SU-DHL-6 (cell line): Measurements from ENCODE around the gene VSTM2L.

ENCODE experiments used
- H2AFZ ChIP-seq: fragments of 200-600 bp; sonication (generic); 2 replicates; pipeline ENCODE4 v1.6.1; 2014; ENCODE audit warnings: low read depth, mild to moderate bottlenecking, moderate library complexity, mixed read lengths, antibody characterized with exemption, low read length; ENCODE audit not compliant: severe bottlenecking
- H3F3A ChIP-seq: fragments of 200-600 bp; shearing (Covaris generic); 2 replicates; pipeline ENCODE4 v1.6.0; 2016; ENCODE audit warnings: antibody characterized with exemption, mild to moderate bottlenecking; ENCODE audit not compliant: insufficient read depth
- H3K27ac ChIP-seq: fragments of 200-600 bp; sonication (generic); 2 replicates; pipeline ENCODE4 v1.5.1; 2016; ENCODE audit warnings: low read depth, mild to moderate bottlenecking, low read length, moderate library complexity, mixed read lengths
- H3K27me3 ChIP-seq: fragments of 200-600 bp; sonication (generic), shearing (Covaris generic); 2 replicates; pipeline ENCODE4 v1.6.0; 2014; ENCODE audit warnings: mild to moderate bottlenecking, low read length
- H3K36me3 ChIP-seq: fragments of 200-600 bp; sonication (generic); 2 replicates; pipeline ENCODE4 v1.6.1; 2014; ENCODE audit warnings: mild to moderate bottlenecking, low read length, mixed read lengths
- H3K4me2 ChIP-seq: fragments of 300-600, 200-600 bp; shearing (Covaris generic), sonication (generic); 2 replicates; pipeline ENCODE4 v1.6.0; 2014; ENCODE audit warnings: low read length, low read depth, mild to moderate bottlenecking; ENCODE audit not compliant: poor library complexity, severe bottlenecking
- H3K4me3 ChIP-seq: fragments of 200-600 bp; sonication (generic); 2 replicates; pipeline ENCODE4 v1.5.1; 2014; ENCODE audit warnings: antibody characterized with exemption, low read length, mild to moderate bottlenecking, mixed read lengths; ENCODE audit not compliant: insufficient read depth, poor library complexity, severe bottlenecking
- H3K79me2 ChIP-seq: fragments of 200-600 bp; sonication (generic); 2 replicates; pipeline ENCODE4 v1.6.1; 2014; ENCODE audit warnings: mild to moderate bottlenecking, low read length, moderate library complexity; ENCODE audit not compliant: insufficient read depth
- H3K9ac ChIP-seq: fragments of 200-600 bp; sonication (generic); 2 replicates; pipeline ENCODE4 v1.7.0; 2014; ENCODE audit warnings: mild to moderate bottlenecking, low read length
- H3K9me2 ChIP-seq: fragments of 200-600 bp; sonication (generic); replicated peaks from 2 replicates; pipeline ENCODE4 v1.6.1; 2014; ENCODE audit warnings: low read length; ENCODE audit not compliant: insufficient read depth
- H3K9me3 ChIP-seq: fragments of 200-600 bp; sonication (generic); 2 replicates; pipeline ENCODE4 v1.6.1; 2014; ENCODE audit warnings: low read length, mixed read lengths; ENCODE audit not compliant: insufficient read depth
- H4K20me1 ChIP-seq: fragments of 200-600 bp; sonication (generic); 2 replicates; pipeline ENCODE4 v1.6.1; 2014; ENCODE audit warnings: low read depth, mild to moderate bottlenecking, antibody characterized with exemption, low read length, moderate library complexity, mixed read lengths
- EZH2phosphoT487 ChIP-seq: fragments of 200-600 bp; sonication (generic), shearing (Covaris generic); conservative IDR thresholded peaks from 2 replicates; pipeline ENCODE4 v1.6.1; 2018; ENCODE audit warnings: mild to moderate bottlenecking, antibody characterized with exemption, low read length, moderate library complexity, mixed read lengths
- TF ChIP-seq, protein P1 (sequence below): fragments of 200-600 bp; sonication (generic); IDR thresholded peaks from one replicate; pipeline ENCODE4 v1.5.1; 2017; ENCODE audit warnings: antibody characterized with exemption, mild to moderate bottlenecking, low read length, moderate library complexity; ENCODE audit not compliant: insufficient read depth, poor library complexity, severe bottlenecking

Gene VSTM2L

DNA sequence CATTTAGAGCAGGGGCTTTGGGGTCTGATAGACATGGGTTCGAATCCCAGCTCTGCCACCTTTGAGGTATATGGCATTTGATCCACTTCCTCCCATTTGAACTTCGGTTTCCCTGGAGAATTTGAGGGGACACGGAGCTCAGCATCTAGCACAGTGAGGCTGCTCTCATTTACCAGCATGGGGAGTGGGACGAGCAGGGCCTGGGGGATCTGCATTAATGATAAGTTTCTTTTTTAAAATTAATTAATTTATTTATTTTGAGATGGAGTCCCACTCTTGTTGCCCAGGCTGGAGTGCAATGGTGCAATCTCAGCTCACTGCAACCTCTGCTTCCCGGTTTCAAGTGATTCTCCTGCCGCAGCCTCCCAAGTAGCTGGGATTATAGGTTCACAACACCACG lies 52.6 kb downstream of the VSTM2L start:
- Histone ChIP-seq H3K27ac (no peak overlapping the region), H4K20me1 (no peaks in the 10 kb centered on the region)

DNA sequence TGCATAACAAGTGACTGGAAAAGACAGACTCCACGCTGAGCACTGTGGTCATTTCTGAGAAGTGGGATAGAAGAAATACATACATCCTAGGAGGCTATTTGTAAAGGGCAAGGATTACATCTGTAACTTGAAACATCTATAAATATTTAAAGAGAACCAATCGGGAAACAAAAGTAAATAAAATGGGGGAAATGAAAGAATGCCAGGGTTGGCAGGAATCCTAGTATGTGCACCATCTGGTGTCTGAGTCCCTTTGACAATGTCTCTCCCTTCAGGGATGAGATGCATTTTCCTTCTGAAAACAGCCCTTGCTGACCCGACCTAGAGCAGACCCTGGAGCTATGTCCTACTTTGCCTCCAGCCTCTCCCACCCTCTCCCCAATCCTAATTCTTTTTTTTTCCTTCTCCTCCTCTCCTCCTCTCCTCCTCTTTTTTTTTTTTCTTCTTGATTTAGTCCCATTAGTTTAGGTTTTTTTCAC lies 53.2 kb downstream of the VSTM2L start:
- no peaks in the 10 kb centered on the region for H4K20me1 ChIP-seq
- no peak overlapping the region for H2AFZ ChIP-seq
- no peaks in the 10 kb centered on the region for H3K27me3 ChIP-seq
- no peak overlapping the region for H3K4me2 ChIP-seq
- H3K9me2 ChIP-seq: no peaks in the 10 kb centered on the region
- no peak for TF ChIP-seq EZH2phosphoT487
- TF ChIP-seq, protein P1, sequence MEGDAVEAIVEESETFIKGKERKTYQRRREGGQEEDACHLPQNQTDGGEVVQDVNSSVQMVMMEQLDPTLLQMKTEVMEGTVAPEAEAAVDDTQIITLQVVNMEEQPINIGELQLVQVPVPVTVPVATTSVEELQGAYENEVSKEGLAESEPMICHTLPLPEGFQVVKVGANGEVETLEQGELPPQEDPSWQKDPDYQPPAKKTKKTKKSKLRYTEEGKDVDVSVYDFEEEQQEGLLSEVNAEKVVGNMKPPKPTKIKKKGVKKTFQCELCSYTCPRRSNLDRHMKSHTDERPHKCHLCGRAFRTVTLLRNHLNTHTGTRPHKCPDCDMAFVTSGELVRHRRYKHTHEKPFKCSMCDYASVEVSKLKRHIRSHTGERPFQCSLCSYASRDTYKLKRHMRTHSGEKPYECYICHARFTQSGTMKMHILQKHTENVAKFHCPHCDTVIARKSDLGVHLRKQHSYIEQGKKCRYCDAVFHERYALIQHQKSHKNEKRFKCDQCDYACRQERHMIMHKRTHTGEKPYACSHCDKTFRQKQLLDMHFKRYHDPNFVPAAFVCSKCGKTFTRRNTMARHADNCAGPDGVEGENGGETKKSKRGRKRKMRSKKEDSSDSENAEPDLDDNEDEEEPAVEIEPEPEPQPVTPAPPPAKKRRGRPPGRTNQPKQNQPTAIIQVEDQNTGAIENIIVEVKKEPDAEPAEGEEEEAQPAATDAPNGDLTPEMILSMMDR: no peak
- H3K79me2 ChIP-seq: no peaks in the 10 kb centered on the region
- no peak overlapping the region for H3K9ac ChIP-seq
- no peak overlapping the region for H3K27ac ChIP-seq
- no peaks in the 10 kb centered on the region for H3K9me3 ChIP-seq
- no peak overlapping the region for H3K4me3 ChIP-seq
- no peaks in the 10 kb centered on the region for H3F3A ChIP-seq
- H3K36me3 ChIP-seq: no peaks in the 10 kb centered on the region

More for the DNA sequence above, 52.6 kb downstream of the VSTM2L start:
- Histone ChIP-seq H3K9me3 (no peaks in the 10 kb centered on the region), H3K79me2 (no peaks in the 10 kb centered on the region), H2AFZ (no peak overlapping the region), H3K9me2 (no peaks in the 10 kb centered on the region), H3K4me2 (no peak overlapping the region), H3F3A (no peaks in the 10 kb centered on the region), H3K9ac (no peak overlapping the region), H3K27me3 (no peaks in the 10 kb centered on the region), H3K36me3 (no peaks in the 10 kb centered on the region), H3K4me3 (no peak overlapping the region)
- no peak for TF ChIP-seq EZH2phosphoT487
- TF ChIP-seq, protein P1: no peak

GRCh38 chr20:37958856-37959520 lies 56.1 kb downstream of the VSTM2L start:
- H3F3A ChIP-seq: no peaks in the 10 kb centered on the region
- no peaks in the 10 kb centered on the region for H4K20me1 ChIP-seq
- H3K4me2 ChIP-seq: no peak overlapping the region
- TF ChIP-seq EZH2phosphoT487: no peak
- TF ChIP-seq, protein P1: no peak
- H3K9me3 ChIP-seq: no peaks in the 10 kb centered on the region
- H3K4me3 ChIP-seq: no peak overlapping the region
- no peak overlapping the region for H3K27ac ChIP-seq
- no peaks in the 10 kb centered on the region for H3K36me3 ChIP-seq
- H3K9ac ChIP-seq: no peak overlapping the region
- no peaks in the 10 kb centered on the region for H3K79me2 ChIP-seq
- H3K9me2 ChIP-seq: no peaks in the 10 kb centered on the region
- no peak overlapping the region for H2AFZ ChIP-seq
- no peaks in the 10 kb centered on the region for H3K27me3 ChIP-seq
